K562 (cell line): Measurements from ENCODE around the gene ACBD5. TPM values are rescaled to one million over a fixed set of nuclear protein-coding genes. Genes with fewer than 3 reads are reported as not detected.

Experiments used
- CC2D1A ChIP-seq: fragments of 450-650 bp; IDR thresholded peaks from 2 replicates; pipeline ENCODE4 v1.6.1; 2017; ENCODE audit warnings: mild to moderate bottlenecking
- CHD1 ChIP-seq: fragments of 200-600 bp; sonication (generic); IDR thresholded peaks from one replicate; pipeline ENCODE4 v1.6.1; 2012; ENCODE audit warnings: mild to moderate bottlenecking, moderate library complexity, low read length, inconsistent platforms
- EP300 ChIP-seq: IDR thresholded peaks from 2 replicates; pipeline ENCODE4 v1.6.1; 2012; ENCODE audit warnings: low read length, improper control_type of control experiment
- FOXJ2 ChIP-seq: fragments of 200-800 bp; sonication (Bioruptor generic); IDR thresholded peaks from 2 replicates; pipeline ENCODE4 v1.6.1; 2016; ENCODE audit warnings: missing genetic modification characterization, missing compliant biosample characterization
- FOXJ3 ChIP-seq: sonication (generic); formaldehyde crosslinking; IDR thresholded peaks from 2 replicates; pipeline ENCODE4 v1.4.0; 2020; ENCODE audit warnings: mild to moderate bottlenecking, missing genetic modification reagents
- HNRNPL ChIP-seq: fragments of 200-400 bp; formaldehyde crosslinking; IDR thresholded peaks from 2 replicates; pipeline ENCODE4 v1.6.1; 2017; ENCODE audit warnings: low read depth, mild to moderate bottlenecking, low read length
- KDM5B ChIP-seq: fragments of 200-600 bp; sonication (generic); IDR thresholded peaks from 2 replicates; pipeline ENCODE4 v1.6.1; 2012; ENCODE audit warnings: low read depth, mild to moderate bottlenecking, moderate library complexity, low read length, control low read depth, inconsistent platforms; ENCODE audit not compliant: insufficient replicate concordance
- LARP7 ChIP-seq: fragments of 450-650 bp; IDR thresholded peaks from 2 replicates; pipeline ENCODE4 v1.6.1; 2016
- NCOA6 ChIP-seq: fragments of 450-650 bp; IDR thresholded peaks from 2 replicates; pipeline ENCODE4 v1.6.1; 2017; ENCODE audit warnings: mild to moderate bottlenecking
- NELFE ChIP-seq: IDR thresholded peaks from 2 replicates; pipeline ENCODE4 v1.6.1; 2011; ENCODE audit warnings: mild to moderate bottlenecking; ENCODE audit not compliant: insufficient read depth, insufficient read length
- NFYB ChIP-seq: IDR thresholded peaks from 2 replicates; pipeline ENCODE4 v1.6.1; 2011; ENCODE audit warnings: mild to moderate bottlenecking, moderate library complexity; ENCODE audit not compliant: insufficient read length; ENCODE audit errors: extremely low read depth
- SLC30A9 ChIP-seq: fragments of 250-450 bp; sonication (Bioruptor Pico); IDR thresholded peaks from 2 replicates; pipeline ENCODE4 v1.8.0; 2022; ENCODE audit warnings: mild to moderate bottlenecking, moderate library complexity
- TCF15 ChIP-seq: fragments of 250-450 bp; sonication (Bioruptor Pico); IDR thresholded peaks from 2 replicates; pipeline ENCODE4 v1.8.0; 2022; ENCODE audit warnings: moderate library complexity, mild to moderate bottlenecking, inconsistent platforms
- TCF7 ChIP-seq: sonication (generic); IDR thresholded peaks from 2 replicates; pipeline ENCODE4 v1.6.1; 2016; ENCODE audit warnings: antibody characterized with exemption, borderline replicate concordance
- ZBTB26 ChIP-seq: fragments of 450-650 bp; formaldehyde crosslinking; IDR thresholded peaks from 2 replicates; pipeline ENCODE4 v1.4.0; 2022; ENCODE audit warnings: missing genetic modification characterization
- ZC3H11A ChIP-seq: IDR thresholded peaks from 2 replicates; pipeline ENCODE4 v1.6.1; 2012; ENCODE audit warnings: low read depth, low read length, improper control_type of control experiment
- ZKSCAN8 ChIP-seq: fragments of 200-800 bp; sonication (Bioruptor generic); IDR thresholded peaks from 2 replicates; pipeline ENCODE4 v1.6.1; 2016; ENCODE audit warnings: missing genetic modification characterization, missing compliant biosample characterization
- ZNF253 ChIP-seq: fragments of 250-450 bp; sonication (Bioruptor Pico); conservative IDR thresholded peaks from 2 replicates; pipeline ENCODE4 v1.6.1; 2021; ENCODE audit warnings: mild to moderate bottlenecking
- ZNF407 ChIP-seq: fragments of 450-650 bp; IDR thresholded peaks from 2 replicates; pipeline ENCODE4 v1.6.1; 2016; ENCODE audit warnings: low read depth
- polyA plus RNA-seq, 8 experiments: library from polyadenylated mRNA; depleted of rRNA in 4 of 8; stranded (reverse) in 5 of 8; unstranded in 3 of 8; fragments of >200 nt; fragmentation: Nextera tagmentation in 2 of 8; fragmentation: Illumina TruSeq in 1 of 8; extraction: Ambion mirVana in 2 of 8; extraction: Trizol in 1 of 8; gene quantifications; 2 replicates each; pipeline versions ENCODE4 v1.2.1 to v1.2.3, GENCODE V29; 2011 to 2014; ENCODE audit warnings: inconsistent platforms in 1 of 8, missing spikeins in 1 of 8
- total RNA-seq, 7 experiments: library from RNA; depleted of rRNA in 6 of 7; stranded (reverse); fragments of >200 nt in 6 of 7; fragmentation: Illumina TruSeq in 2 of 7; extraction: Trizol in 2 of 7; gene quantifications; 2 replicates each; pipeline versions ENCODE4 v1.2.1 to v1.2.3, GENCODE V29; 2011 to 2021; ENCODE audit warnings: low replicate concordance in 1 of 7

ACBD5 gene
- total and polyA plus RNA-seq, 9 of the 15 experiments (the other 6 are each of a cell fraction or from before 2014, with no cell fraction given), result 1.5 to 10.3 (median 7.8) TPM

- TF ChIP-seq TCF15 (no peak), NCOA6 (no peak), ZNF253 (CRISPR knock-in tag) (no peak), SLC30A9 (CRISPR knock-in tag) (no peak), ZC3H11A (no peak), NFYB (no peak), CC2D1A (no peak), FOXJ2 (tag) (peak; percentile 77; the same call in 1 of the 2 replicates), LARP7 (no peak), EP300 (no peak), ZKSCAN8 (CRISPR knock-in tag) (peak; percentile 90), HNRNPL (no peak), FOXJ3 (CRISPR knock-in tag) (no peak), TCF7 (0 out of 2 replicates have a peak, but pooled peaks have one; percentile 41), ZBTB26 (CRISPR knock-in tag) (no peak), NELFE (no peak), KDM5B (no peak), ZNF407 (no peak), CHD1 (no peak)
Measured at GRCh38 chr10:27241652-27242472, 1.3 kb upstream of the ACBD5 start (continued).
